Stomach (tissue), 9 donors: Measurements from ENCODE around the gene FAS. TPM values are rescaled to one million over a fixed set of nuclear protein-coding genes. Genes with fewer than 3 reads are reported as not detected.

Experiments used
- DNase-seq, 2 donors: peaks; one replicate each; pipeline versions ENCODE4 v3.0.0 to v3.0.0-alpha.2; 2013 to 2019
- H3K27ac ChIP-seq, 5 donors: fragments of 200-600 bp in 4 of 5; sonication (generic) in 4 of 5; one replicate each; pipeline ENCODE4 v1.5.1; 2013 to 2019; ENCODE audit warnings: mild to moderate bottlenecking in 1 of 5, moderate library complexity in 1 of 5
- H3K27me3 ChIP-seq, 3 donors: fragments of 200-600 bp; sonication (generic); one replicate each; pipeline ENCODE4 v1.5.1; 2017 to 2019; ENCODE audit warnings: mixed run types in 1 of 3
- H3K36me3 ChIP-seq, 4 donors: fragments of 200-600 bp; sonication (generic); 1 replicate in 3 of 4; 2 replicates in 1 of 4; pipeline ENCODE4 v1.5.1; 2016 to 2019
- H3K4me1 ChIP-seq, 4 donors: fragments of 200-600 bp; sonication (generic); one replicate each; pipeline ENCODE4 v1.5.1; 2016 to 2019
- H3K4me3 ChIP-seq, 4 donors: fragments of 200-600 bp; sonication (generic) in 3 of 4; one replicate each; pipeline ENCODE4 v1.5.1; 2016 to 2019; ENCODE audit warnings: mild to moderate bottlenecking in 1 of 4
- H3K9me3 ChIP-seq, 4 donors: fragments of 200-600 bp; sonication (generic); one replicate each; pipeline ENCODE4 v1.5.1; 2016 to 2019
- CTCF ChIP-seq, 7 experiments: fragments of 450-650 bp in 4 of 7; fragments of 200-600 bp in 3 of 7; sonication (generic) in 3 of 7; IDR thresholded peaks; one replicate each; pipeline ENCODE4 v1.5.1; 2016 to 2019; ENCODE audit warnings: antibody characterized with exemption in 7 of 7, control low read depth in 2 of 7, mild to moderate bottlenecking in 1 of 7
- EP300 ChIP-seq: sonication (generic); formaldehyde crosslinking; IDR thresholded peaks from one replicate; pipeline ENCODE4 v1.6.1; 2017; ENCODE audit warnings: antibody characterized with exemption
- POLR2A ChIP-seq, 4 donors: fragments of 450-650 bp; IDR thresholded peaks; one replicate each; pipeline ENCODE4 v1.6.1; 2016; ENCODE audit warnings: antibody characterized with exemption in 4 of 4, control low read depth in 2 of 4, mild to moderate bottlenecking in 1 of 4, moderate library complexity in 1 of 4
- POLR2AphosphoS5 ChIP-seq, 3 donors: sonication (generic); formaldehyde crosslinking; IDR thresholded peaks; one replicate each; pipeline ENCODE4 v1.6.1; 2016; ENCODE audit warnings: antibody characterized with exemption in 3 of 3
- WGBS, 5 donors: extraction: QIAGEN DNeasy Blood & Tissue Kit in 3 of 5; methylation state at CpG; one replicate each; pipeline versions ENCODE4 v1.1.5 to v1.1.7; 2013 to 2018; 5-methylcytosine and 5-hydroxymethylcytosine counted together
- intact Hi-C: fragments of 100-400 bp; cut with DNase I; formaldehyde crosslinking; loops from one replicate; pipeline ENCODE4 v1.15.1; 2023; ENCODE audit warnings: low total_unique reads
- polyA plus RNA-seq, 3 donors: library from polyadenylated mRNA; stranded (reverse); fragments of 200-250 nt; gene quantifications; one replicate each; pipeline ENCODE4 v1.2.3, GENCODE V29; 2013
- total RNA-seq, 5 donors: library from RNA; depleted of rRNA; stranded (reverse); fragments of >200 nt; gene quantifications; one replicate each; pipeline versions ENCODE4 v1.1.0 to v1.2.3, GENCODE V29; 2014 to 2016
- donor health status: healthy with polysubstance abuse.
- donor health status: Bipolar disorder and iron deficiency.
- donor health status: healthy.

Gene FAS
- total and polyA plus RNA-seq, 8 donors, result 5.0 to 107 (median 19.3) TPM; not detected in 1

GRCh38 chr10:88992921-88993524, 2.4 kb downstream of the FAS start:
- peak overlapping the region in 4 of 5 donors; percentile 48 to 99 (median 94) for H3K27ac ChIP-seq
- no peaks in the 10 kb centered on the region for H3K9me3 ChIP-seq
- intact Hi-C loops, result no loop called here
- peaks cover 9 to 71% (median 33%) of the 10 kb centered on the region in 4 donors for H3K4me1 ChIP-seq
- TF ChIP-seq CTCF (IDR thresholded peaks at IDR 0.05), result no peak
- no peaks in the 10 kb centered on the region for H3K36me3 ChIP-seq
- no peaks in the 10 kb centered on the region for H3K27me3 ChIP-seq
- DNase-seq, result peak in 1 of 2 donors; percentile 60
- 40 to 68% (median 56%) methylated on average over 3 of the region's 3 CpGs for WGBS, 5 donors
- peak overlapping the region; percentile 17 to 96 (median 84) for H3K4me3 ChIP-seq

DNA sequence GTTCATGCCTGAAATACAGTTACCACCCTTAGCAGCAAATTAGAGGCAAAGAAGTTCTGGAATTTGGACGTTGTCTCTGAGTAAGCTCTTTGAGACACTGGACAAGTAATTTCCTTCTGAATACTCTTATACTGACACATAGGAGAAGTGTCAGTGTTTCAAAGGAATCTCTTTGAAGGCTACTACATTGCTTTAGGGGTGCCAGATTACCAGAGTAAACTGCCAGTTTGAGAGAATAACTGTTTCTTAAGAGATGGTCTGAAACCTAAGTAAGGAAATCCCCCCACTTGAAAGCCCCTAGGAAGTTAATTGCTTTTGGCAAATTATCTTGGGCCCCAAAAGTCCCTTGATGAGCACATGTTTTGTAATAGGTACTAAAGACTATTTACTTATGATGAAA, 3.4 kb downstream of the FAS start:
- Histone ChIP-seq H3K27me3 (no peaks in the 10 kb centered on the region), H3K9me3 (no peaks in the 10 kb centered on the region), H3K36me3 (no peaks in the 10 kb centered on the region), H3K27ac (peak overlapping the region in 3 of 5 donors; percentile 2 to 99 (median 48)), H3K4me1 (peaks cover 9 to 64% (median 31%) of the 10 kb centered on the region in 4 donors), H3K4me3 (peak overlapping the region in 1 of 4 donors; percentile 90)
- TF ChIP-seq EP300 (no peak), POLR2A (IDR thresholded peaks at IDR 0.05) (no peak), CTCF (IDR thresholded peaks at IDR 0.05) (no peak), POLR2AphosphoS5 (IDR thresholded peaks at IDR 0.05) (no peak)
- no peak for DNase-seq
- intact Hi-C loops, result no loop called here
- WGBS, 5 donors, result 45 to 73% (median 56%) methylated on average over 1 of the region's 1 CpG

GRCh38 chr10:88995156-88995876, 4.7 kb downstream of the FAS start:
- no peak for DNase-seq
- Histone ChIP-seq H3K27me3 (no peaks in the 10 kb centered on the region), H3K9me3 (no peaks in the 10 kb centered on the region), H3K36me3 (no peaks in the 10 kb centered on the region), H3K27ac (peak overlapping the region in 3 of 5 donors; percentile 5 to 99 (median 44)), H3K4me3 (peak overlapping the region in 1 of 4 donors; percentile 10), H3K4me1 (peaks cover 9 to 51% (median 23%) of the 10 kb centered on the region in 4 donors)
- WGBS, 5 donors, result 41 to 68% (median 56%) methylated on average over 7 of the region's 7 CpGs
- intact Hi-C loops, result no loop called here
- no peak for TF ChIP-seq EP300
- TF ChIP-seq POLR2A (IDR thresholded peaks at IDR 0.05), result no peak
- no peak for TF ChIP-seq CTCF (IDR thresholded peaks at IDR 0.05)
- no peak for TF ChIP-seq POLR2AphosphoS5 (IDR thresholded peaks at IDR 0.05)

DNA sequence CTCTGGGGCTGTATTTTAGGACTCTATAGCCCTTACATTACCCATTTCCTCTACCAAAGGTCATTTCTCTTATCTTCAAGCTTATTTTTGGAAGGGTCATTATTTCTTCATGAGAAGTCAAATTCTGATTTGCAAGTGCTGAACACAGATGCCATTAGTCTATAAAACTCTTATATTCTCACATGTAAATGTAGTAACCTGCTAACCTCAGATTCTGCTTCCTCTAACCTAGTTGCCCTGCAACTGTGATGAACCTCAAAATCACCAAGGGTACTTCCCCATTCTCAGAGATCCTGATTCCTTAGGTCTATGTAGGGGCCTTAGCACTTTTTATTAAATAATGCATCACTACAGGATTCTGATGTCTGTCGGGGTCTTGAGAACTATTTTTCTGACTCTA, 6.3 kb downstream of the FAS start:
- intact Hi-C loops, result no loop called here

More for the DNA sequence above, 6.3 kb downstream of the FAS start:
- no peak for DNase-seq
- H3K9me3 ChIP-seq, result no peaks in the 10 kb centered on the region
- peak overlapping the region in 1 of 5 donors; percentile 43 for H3K27ac ChIP-seq
- no peak for TF ChIP-seq CTCF (IDR thresholded peaks at IDR 0.05)
- no peak for TF ChIP-seq POLR2A (IDR thresholded peaks at IDR 0.05)
- TF ChIP-seq POLR2AphosphoS5 (IDR thresholded peaks at IDR 0.05), result no peak
- TF ChIP-seq EP300, result no peak
- H3K4me1 ChIP-seq, result peaks cover 6 to 60% (median 27%) of the 10 kb centered on the region in 4 donors
- peak overlapping the region in 1 of 4 donors; percentile 6 for H3K4me3 ChIP-seq
- H3K36me3 ChIP-seq, result no peaks in the 10 kb centered on the region
- H3K27me3 ChIP-seq, result no peaks in the 10 kb centered on the region
- 83 to 91% (median 86%) methylated on average over 1 of the region's 1 CpG for WGBS, 5 donors
